NCI-H748 (cell line): ENCODE measurements around the gene MKS1.

Experiments used
- DNase-seq: peaks from one replicate; lab custom pipeline; 2025; ENCODE audit not compliant: unreplicated experiment; lab: John Stamatoyannopoulos, UW

MKS1 gene

DNA sequence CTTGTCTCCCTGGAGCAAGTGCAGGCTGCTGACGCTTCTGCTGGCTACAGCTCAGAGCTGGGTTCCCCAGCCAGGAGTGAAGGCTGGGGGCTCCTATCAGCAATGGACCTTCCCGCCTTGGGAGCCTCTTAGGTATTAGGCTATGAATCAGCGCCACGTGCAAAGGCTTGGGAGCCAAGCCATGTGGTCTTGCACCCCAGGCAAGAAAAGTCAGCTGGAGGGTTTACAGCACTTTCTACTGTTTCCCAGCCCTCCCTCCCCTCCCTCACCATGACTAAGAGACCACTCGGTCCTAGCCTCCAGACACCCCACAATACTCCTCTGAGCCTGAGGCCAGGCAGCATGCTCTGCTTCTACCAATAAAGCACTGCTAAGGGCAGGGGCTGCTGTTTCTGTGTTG lies 14.3 kb downstream of the MKS1 start:
- no peak for DNase-seq

DNA sequence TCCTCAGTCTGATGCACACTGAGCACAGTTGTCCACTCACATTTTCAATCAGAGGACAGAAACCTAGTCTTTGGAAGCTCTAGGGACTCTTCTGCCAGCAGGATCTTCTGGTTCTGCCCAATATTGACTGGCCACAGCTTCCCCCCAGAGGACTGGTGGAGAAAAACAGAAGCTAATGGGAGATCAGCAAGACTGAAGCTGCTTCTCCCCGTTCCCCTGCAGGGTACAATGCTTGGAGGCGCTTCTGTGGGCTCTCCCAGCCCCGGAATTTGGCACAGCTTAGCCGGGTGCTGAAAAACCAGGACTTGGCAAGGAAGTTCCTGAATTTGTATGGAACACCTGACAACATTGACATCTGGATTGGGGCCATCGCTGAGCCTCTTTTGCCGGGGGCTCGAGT lies 16.2 kb downstream of the MKS1 start:
- DNase-seq = no peak

DNA sequence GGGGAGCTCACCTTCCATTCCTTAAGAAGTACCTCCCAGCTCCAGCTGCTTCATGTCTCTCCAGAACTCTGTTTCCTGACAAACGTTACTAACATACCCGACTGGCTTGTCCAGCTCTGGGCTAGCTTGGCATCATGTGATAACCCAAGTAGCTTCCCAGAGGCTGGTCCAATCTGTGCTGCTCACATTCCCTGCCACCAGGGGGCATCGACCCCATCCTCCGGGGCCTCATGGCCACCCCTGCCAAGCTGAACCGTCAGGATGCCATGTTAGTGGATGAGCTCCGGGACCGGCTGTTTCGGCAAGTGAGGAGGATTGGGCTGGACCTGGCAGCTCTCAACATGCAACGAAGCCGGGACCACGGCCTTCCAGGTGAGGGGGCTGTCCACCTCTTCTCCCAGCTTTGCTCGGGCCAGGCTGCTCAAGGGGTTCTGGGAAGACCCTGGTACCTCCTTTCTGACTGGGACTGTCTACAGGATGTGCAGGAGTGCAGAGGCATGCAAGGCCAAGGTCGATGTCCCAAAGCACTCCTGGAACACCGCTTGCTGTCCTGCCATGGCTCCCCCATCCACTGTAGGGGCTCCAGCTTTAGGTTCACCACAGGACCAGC lies 18.9 kb downstream of the MKS1 start:
- peak; percentile 78 for DNase-seq

DNA sequence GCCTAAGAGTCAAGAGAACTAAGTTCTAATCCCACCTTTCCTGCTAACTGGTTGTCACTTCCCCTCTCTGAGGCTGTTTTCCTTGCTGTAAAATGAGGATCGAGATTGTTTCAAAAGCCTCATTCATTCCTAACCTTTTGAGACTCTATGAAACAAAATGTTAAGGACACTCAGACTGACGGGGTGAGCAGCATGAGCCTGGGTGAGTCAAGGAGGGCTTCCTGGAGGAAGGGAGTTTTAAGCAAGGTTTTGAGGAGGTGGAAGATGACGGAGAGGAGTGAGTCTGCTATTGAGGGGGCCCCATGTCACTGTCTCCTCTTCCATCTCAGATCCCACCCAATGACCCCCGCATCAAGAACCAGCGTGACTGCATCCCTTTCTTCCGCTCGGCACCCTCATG lies 22.4 kb downstream of the MKS1 start:
- no peak for DNase-seq

DNA sequence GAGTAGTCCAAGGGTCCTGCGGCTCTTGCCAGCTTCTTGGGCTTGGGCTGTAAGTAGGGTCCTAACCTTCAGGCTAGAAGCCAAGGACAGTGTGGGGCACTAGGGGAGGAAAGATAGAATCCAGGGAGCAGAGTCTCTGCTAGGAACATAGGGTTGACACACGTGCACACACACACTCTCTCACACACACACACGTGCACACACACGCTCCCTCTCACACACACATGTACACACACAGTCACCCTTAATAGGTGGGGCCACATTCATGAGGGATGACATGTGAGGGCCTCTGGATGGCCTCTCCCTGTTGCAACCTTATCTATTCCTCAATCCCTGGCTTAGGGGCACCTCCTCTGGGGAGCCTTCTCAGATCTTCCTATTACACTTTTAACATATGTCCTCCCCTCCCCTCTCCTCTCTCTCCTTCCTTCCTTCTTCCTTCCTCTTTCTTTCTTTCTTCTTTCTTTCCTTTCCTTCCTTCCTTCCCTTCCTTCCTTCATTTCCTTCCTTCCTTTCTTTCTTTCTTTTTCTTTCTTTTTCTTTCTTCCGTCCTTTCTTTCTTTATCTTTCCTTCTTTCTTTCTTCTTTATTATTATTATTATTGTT lies 23.4 kb downstream of the MKS1 start:
- DNase-seq = no peak

DNA sequence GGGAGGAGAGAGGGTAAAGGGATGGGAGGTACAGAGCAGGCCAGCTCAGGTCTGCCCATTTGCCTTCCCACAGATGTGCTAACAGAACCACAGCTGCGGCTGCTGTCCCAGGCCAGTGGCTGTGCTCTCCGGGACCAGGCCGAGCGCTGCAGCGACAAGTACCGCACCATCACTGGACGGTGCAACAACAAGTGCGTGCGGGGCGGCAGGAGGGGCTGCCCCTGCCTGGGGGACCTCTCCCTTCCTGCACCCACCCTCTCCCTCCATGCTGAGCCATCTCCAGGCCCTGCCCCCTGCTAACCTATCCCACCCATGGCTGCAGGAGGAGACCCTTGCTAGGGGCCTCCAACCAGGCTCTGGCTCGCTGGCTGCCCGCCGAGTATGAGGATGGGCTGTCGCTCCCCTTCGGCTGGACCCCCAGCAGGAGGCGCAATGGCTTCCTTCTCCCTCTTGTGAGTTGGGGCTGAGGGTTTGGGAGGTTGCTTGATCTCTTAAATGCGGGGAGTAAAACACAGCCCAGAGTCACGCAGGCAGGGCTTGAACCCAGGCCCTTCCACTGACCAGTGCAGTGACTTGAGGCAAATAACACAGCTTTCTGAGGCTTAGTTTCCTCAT lies 25.3 kb downstream of the MKS1 start:
- DNase-seq = no peak

DNA sequence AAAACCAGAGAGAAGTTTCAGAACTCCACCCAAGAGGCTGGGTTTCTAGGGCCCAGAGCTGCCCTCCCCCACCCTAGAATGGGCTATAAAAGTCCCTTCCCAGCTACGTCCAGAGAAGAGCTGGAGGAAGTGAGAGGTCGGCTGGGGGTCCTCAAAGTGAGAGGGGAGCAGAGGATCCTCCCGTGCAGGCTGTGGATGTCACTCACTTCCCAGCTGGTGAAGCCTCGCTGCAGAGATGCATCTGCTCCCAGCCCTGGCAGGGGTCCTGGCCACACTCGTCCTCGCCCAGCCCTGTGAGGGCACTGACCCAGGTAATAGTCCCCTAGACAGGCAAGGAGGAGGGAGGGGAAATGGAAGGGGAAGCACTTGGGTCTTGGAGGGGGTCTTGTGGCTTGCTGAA lies 26.4 kb downstream of the MKS1 start, which contains the start of gene EPX:
EPX (plus strand) TSS at position 115 of the 400 bp plus-strand sequence; CDS start at position 236, 121 bp downstream.
- DNase-seq = no peak

DNA sequence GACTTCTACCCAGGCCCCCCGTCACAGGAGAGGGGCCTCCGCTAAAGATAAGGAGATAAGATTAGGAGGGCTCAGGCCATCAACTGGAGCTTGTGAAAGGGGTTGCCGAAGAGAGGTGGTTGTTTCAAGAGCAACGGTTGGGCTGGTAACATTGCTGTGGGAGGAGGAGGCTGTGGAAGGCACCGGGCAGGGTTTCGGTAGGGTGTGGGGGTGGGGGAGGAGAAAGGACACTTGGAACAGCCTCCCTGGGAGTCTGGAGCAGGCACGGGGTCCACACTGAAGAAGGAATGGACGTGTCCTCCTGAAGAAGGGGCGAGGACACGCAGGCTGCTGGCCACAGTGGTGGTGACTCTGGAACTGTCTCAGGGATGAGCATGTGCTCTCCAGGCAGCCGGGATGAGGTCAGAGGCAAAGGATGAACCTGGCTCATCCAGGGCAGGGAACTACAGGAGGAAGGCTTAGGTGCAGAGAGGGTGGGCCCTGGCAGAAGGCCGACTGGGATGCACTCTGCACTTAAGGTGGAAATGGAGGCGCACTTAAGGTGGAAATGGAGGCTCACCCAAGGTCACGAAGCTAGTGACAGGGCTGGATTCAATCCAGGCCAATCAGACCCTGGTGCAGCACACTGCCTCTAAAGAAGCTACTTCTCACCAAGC lies 27.7 kb downstream of the MKS1 start:
- no peak for DNase-seq

DNA sequence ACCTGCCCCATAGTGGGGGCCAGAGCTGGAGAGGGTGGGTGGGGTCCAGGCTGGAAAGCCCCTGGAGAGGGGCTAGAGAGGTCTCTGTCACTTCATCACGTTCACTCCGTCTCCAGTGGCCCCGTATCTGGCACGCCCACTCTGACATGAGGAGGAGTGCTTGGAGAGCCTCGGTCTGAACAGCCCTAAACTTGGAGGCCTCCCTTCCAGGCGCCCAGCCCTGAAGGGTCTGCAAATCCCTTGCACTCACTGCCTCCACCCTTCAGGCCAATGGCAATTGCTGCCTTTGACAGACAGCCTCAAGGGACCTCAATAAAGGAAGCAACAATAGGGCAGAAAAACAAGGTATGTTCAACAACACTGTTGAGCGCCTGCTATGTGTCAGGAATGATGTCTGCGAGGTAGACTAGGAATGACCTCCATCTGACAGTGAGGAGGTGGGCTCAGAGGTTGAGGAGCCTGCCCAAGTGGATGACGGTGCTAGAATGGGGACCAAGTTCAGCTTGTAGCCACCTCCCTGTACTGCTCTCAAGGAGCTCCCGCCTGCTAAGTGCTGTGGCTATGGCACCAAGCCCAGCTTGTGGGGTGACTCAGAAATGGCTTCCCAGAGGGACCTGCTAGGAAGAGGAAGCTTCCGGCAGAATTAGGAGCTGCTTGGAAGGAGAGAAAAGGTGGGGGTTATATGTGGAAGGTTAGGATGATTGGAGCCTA lies 29.5 kb downstream of the MKS1 start:
- no peak for DNase-seq

DNA sequence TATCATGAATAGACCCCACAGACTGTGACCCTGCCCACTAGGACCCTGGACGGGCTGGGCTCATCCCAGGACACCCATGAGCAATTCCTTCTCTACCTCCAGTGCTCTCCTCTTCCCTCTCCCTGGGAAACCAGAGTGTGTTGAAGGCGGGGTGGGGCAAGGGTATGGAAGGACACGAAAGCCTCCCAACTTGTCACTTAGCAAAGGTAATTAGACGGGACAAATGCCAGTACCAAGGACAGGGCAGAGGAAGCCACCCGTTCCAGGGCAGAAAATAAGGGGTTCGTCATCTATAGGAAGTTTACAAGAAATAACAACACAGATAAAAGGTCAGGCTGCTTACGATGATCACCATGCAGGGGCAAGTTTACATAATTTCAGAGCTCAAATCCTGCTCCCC lies 31.4 kb downstream of the MKS1 start:
- DNase-seq = no peak

DNA sequence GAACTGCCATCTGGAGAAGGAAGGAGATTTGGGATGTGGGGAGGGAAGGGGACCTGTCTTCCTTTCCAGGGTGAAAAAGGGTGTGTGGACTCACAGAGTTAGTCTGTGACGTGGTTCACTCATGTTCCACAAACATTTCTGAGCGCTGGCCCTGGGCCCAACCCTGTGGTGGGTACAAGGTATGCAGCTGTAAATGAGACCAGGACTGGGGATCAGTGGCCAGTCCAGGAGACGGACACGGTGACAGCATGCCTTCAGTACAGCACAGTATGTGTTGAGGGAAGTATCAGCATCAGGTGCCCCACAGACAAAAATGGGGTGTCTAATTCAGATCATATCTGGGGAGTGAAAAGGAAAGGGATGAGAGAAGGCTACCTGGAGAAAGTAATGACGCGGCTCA lies 32.0 kb downstream of the MKS1 start:
- DNase-seq = no peak

DNA sequence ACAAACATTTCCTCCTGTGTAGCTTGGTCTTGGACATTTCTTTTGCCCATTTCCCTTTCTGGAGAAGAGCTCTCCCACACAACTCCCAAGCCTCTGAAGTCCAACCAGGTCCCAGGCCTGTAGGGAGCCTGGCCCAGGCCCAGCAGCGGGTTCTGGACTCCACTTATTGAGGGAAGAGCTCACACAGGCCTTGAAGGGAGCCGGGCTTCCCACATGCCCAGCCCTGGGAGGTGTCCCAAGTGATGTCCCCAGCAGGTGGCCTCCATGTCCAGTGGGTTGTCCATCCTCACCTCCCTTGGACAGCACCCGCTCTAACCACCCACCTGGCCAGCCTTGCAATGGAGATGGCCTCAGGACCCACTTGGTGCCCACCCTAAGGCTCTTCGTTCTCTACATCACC lies 32.5 kb downstream of the MKS1 start:
- no peak for DNase-seq

DNA sequence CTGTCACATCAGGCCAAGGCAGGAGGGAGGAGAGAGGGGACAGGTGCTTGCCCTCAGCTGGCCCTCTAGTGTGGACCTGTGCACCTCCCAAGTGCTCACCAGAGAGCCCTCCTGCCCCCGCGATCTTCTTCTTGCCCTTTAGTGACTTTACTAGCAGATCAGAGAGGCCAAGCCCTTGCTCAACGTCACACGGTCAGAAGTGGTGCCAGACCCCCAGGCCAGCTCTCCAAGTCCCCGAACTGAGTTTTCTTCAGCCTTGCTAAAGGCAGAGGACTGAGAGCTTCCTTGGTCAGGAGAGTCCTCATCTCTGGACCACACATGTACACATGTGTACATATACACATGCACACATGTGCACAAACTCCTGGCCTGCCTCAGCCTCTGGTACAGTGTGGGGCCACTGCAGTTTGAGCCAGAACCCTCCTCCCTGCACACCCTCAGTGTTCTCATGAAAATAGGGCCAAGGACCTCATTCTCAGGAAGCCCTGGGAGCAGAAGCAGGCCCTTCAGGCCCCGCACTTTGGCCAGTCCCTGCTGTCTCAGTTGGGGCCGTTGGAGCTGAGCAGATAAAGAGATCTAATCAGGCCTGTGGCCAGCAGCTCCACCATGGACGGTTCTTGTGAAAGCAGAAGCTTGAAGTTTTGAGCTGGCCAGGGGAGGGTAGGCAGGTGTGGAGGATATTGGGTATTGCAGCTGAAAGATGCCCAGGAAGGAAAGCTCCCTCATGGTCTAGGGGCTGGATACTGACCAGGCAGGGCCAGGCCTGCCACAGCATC lies 33.9 kb downstream of the MKS1 start:
- no peak for DNase-seq

DNA sequence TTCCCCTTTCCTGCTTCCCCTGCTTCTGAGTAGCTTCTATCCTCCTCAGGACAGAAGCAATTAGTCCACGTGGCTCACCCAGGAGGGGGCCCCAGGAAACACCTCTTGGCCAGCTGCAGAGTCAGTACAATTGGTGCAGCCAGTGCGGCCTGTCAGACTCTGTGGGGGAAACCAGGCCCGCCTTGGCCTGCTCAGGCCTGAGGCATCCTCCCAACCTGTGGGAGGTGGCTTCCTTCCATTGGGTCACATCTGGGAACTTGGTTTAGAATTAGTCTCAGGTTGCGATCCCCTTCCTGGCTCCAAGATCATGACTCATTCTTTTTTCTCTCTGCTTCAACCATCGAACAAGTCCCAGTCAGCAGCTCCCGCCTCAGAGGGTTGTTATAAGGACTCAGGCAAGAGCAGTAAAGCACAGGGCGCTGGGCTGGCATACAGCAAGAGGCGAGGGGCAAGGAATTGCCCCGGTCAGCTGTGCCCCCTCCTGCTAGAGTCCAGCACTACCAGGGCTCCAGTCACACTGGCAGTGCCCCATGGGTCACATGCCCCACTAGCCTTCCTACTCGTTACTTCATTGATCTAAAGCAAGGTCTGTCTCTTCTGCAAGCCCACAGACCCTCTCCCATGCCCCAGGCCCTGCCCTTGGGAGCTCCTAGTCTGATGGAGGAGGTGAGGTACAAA lies 34.6 kb downstream of the MKS1 start:
- no peak for DNase-seq

DNA sequence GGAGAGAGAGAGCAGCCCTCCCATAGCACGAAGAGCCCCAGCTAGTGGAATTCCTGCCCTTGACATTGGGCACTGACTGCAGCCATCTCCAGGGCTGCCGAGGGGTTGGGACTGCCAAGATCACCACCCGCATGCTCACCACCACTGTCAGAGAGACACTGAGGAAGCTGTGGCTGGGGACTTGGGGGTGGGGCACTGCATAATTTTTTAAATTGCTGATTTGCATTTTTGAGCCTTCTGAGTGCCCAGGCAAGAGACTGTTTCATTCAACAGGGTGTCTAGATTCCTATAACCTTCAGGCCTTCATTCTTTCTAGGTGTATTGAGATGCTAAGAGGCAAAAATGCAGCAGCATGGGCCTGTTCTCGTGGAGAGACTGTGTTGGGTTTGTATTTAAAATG lies 35.5 kb downstream of the MKS1 start:
- no peak for DNase-seq

DNA sequence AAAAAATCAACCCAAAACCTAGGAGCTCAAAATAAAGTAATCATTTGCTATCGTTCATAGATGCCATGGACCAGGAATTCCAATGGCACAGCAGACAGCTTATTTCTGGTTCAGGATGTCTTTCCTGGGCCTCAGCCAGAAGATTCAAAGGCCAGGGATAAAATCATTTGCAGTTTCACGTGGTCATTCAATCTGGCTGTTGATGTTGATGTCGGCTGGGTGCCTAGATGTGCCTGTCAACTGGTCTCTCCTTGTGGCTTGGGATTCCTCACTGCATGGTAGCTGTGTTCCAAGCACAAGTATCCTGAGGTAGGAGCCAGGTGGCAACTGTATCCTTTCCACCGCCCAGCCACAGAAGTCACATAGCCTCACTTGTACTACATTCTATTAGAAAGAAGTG lies 37.3 kb downstream of the MKS1 start:
- no peak for DNase-seq

DNA sequence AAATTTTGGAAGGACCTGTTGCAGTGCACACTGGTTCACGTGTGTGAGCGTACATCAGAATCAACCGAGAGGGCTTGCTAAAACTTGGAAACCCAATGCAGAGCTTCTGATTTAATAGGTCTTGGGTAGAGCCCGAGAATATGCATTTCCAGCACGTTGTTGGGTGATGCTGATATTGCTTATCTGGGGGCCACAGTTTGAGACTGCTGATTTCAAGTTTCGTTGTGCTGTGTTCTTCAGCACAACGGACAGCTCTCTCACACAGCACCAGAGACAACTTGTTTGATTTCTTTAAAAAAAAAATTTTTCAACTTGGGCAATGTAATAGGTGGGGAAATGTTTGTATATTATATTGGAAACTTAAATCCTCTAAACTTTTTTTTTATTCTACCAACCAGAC lies 42.9 kb downstream of the MKS1 start:
- no peak for DNase-seq

DNA sequence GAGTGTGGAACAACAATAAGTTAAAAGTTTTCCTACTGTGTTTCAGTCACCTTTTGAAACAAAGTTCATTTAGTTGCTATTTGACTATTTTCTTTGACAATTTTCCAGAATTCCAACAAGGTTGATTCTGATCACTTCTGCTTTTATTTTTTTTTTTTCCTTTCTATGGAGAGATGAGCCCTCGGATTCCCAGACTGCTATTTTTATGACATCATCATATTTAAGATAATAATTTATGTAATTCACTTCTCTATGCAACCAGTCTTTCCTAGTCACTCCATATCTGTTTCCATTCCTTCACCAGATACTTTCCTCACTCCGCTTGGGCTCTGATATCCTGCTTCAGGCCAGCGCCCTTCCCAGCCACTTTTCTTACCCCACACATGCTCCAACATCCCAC lies 44.2 kb downstream of the MKS1 start:
- no peak for DNase-seq

DNA sequence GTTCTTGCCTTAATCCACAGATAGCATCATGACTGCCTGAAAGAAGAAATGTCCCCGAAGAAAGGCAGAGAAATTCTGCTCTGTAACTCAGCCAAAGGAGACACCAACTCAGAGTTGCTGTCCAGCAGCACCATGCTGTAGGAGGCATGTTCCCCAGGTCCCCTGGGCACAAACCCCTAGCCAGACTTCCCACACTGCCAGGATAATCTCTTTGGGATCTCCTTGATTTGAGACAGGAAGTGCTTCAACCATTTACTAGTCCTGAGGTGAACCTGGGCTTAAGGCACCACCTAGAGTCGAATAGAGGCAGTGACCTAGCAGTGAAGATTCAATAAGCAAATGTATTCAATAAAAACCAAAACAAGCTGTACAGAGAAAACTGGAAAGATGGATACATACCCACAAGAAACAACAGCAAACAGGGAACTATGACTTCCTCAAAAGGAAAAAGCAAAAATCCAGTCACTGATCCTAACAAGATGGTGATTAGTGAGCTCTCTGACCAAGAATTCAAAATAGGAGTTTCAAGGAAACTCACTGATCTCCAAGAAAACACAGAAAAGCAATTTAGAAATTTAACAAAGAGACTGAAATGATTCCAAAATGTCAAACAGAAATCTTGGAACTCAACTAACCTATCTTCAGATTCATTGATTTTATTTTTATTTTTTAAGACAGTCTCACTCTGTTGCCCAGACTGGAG lies 46.5 kb downstream of the MKS1 start:
- DNase-seq = peak; percentile 59

DNA sequence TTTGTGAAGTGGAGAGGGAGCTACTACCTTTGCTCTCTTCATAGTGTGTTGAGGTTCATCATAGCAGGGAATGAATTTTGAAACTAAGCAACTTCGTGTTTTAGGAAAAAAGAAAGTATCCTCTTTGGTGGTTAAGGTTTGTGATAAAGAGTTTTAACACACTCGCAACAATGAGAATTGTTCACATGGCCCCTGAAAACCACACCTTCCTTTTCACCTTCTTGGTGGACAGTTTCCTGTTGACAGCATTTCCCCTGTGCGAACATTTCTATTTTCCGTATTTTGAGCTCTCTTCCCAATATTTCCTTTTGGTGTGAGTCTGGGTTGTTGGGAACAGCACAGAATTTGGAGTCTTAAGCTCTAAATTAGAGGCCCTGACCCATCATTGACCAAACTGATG lies 48.4 kb downstream of the MKS1 start:
- no peak for DNase-seq
